ENCODE results near the gene LRMDA. TPM values are rescaled to one million over a fixed set of nuclear protein-coding genes. Genes with fewer than 3 reads are reported as not detected.
"Not testable (repeated sequence)": the region's sequence is repeated elsewhere in the genome, so short reads cannot be mapped to it uniquely, and the experiment has no call there.

LRMDA gene
- total RNA-seq, 4 donors from 2014 or later, result 1.4 to 23.1 (median 3.6) TPM

DNA sequence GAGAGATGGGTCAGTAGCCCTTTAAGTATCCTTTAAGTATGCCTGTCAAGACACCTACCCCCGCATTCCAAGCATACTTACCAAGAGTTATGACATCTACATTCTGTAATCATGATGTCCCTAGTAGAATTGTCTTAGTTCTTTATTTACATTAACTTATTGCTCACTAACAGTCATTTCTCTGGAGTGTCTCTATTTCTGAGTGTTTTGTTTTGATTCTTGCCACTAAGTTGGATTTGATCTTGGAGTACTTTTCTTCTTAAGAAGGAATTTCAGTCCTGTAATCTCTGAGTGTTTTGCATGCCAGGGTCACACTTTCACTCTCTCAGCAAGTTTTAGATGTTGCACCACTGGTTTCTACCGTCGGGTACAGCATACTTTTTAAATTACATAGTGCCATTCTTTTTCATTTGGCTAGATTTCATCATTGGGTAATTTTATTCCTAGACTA is 1152.3 kb downstream of the LRMDA start:
- H3K4me1 ChIP-seq, result no peaks in the 10 kb centered on the region
- H3K9me3 ChIP-seq, result no peaks in the 10 kb centered on the region
- H3K36me3 ChIP-seq, result no peaks in the 10 kb centered on the region
- H3K27me3 ChIP-seq, result no peaks in the 10 kb centered on the region
- TF ChIP-seq CTCF (IDR thresholded peaks at IDR 0.05), result no peak
- no peak for TF ChIP-seq POLR2A (IDR thresholded peaks at IDR 0.05)
- no peak overlapping the region for H3K27ac ChIP-seq
- H3K4me3 ChIP-seq, result no peak overlapping the region
- no peak for DNase-seq

DNA sequence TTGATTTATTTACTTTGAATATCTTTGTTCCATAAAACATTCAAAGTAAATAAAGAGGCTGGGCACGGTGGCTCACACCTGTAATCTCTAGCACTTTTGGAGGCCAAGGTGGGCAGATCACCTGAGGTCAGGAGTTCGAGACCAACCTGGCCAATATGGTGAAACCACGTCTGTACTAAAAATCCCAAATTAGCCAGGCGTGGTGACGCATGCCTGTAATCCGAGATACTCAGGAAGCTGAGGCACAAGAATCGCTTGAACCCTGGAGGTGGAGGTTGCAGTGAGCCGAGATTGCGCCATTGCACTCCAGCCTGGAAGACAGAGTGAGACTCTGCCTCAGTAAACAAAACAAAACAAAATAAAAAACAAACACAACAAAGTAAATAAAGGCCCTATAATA is 1153.0 kb downstream of the LRMDA start:
- H3K27me3 ChIP-seq, H3K9me3 ChIP-seq, H3K27ac ChIP-seq, H3K4me1 ChIP-seq, H3K4me3 ChIP-seq, H3K36me3 ChIP-seq, DNase-seq: not testable (repeated sequence)

Small RNAs within 50 kb of the gene (small RNA-seq; reads per million reads assigned to genes)
- gene MIR606 (0 reads per million in 2 donors), gene RN7SL518P (0 to 0.13 reads per million in 2 donors), gene RNU6-673P (0 reads per million in 2 donors)

Other genes with a start within 250 kb of the LRMDA start
- gene VDAC2, start 220.8 kb upstream of the LRMDA start, total RNA-seq, result 100 to 1,000 TPM; 118 to 152 (median 138) TPM
- 100 to 1,000 TPM in 3 of 4 donors, 10 to 100 TPM in 1; 86.6 to 205 (median 147) TPM for gene COMTD1, start 195.7 kb upstream of the LRMDA start, total RNA-seq
- 1 to 10 TPM; 5.2 to 9.1 (median 6.4) TPM for gene ZNF503, start 29.9 kb upstream of the LRMDA start, total RNA-seq